Spinal cord (tissue), 10 donors: Measurements from ENCODE around the gene COP1. TPM values are rescaled to one million over a fixed set of nuclear protein-coding genes. Genes with fewer than 3 reads are reported as not detected.
A peak's percentile ranks its signal among the peaks of the same experiment; 100 is the strongest.
"Not testable (repeated sequence)": the region's sequence is repeated elsewhere in the genome, so short reads cannot be mapped to it uniquely, and the experiment has no call there.

ENCODE experiments used
- DNase-seq, 6 donors: peaks; one replicate each; pipeline versions ENCODE4 v3.0.0 to v3.0.0-alpha.2; 2013 to 2015; ENCODE audit warnings: low spot score in 6 of 6, low read depth in 4 of 6
- H3K27ac ChIP-seq: one replicate; pipeline ENCODE4 v1.5.1; 2013; ENCODE audit warnings: low read depth, low read length, control low read depth
- H3K27me3 ChIP-seq: one replicate; pipeline ENCODE4 v1.6.1; 2013; ENCODE audit warnings: low read length; ENCODE audit not compliant: control insufficient read depth, insufficient read depth
- H3K36me3 ChIP-seq: one replicate; pipeline ENCODE4 v1.6.1; 2013; ENCODE audit warnings: low read length; ENCODE audit not compliant: control insufficient read depth, insufficient read depth
- H3K4me1 ChIP-seq: one replicate; pipeline ENCODE4 v1.6.1; 2013; ENCODE audit warnings: low read length; ENCODE audit not compliant: control insufficient read depth, insufficient read depth
- H3K4me3 ChIP-seq: one replicate; pipeline ENCODE4 v1.5.1; 2013; ENCODE audit warnings: low read depth, low read length, control low read depth
- H3K9me3 ChIP-seq: one replicate; pipeline ENCODE4 v1.6.1; 2013; ENCODE audit warnings: low read length; ENCODE audit not compliant: control insufficient read depth, insufficient read depth
- WGBS: methylation state at CpG from one replicate; pipeline ENCODE4 v1.1.5; 2013; ENCODE audit warnings: missing lambda C conversion rate; ENCODE audit not compliant: insufficient coverage; 5-methylcytosine and 5-hydroxymethylcytosine counted together
- polyA plus RNA-seq, 2 donors: library from polyadenylated mRNA; unstranded; fragments of 120-200 nt; gene quantifications; one replicate each; pipeline ENCODE4 v1.2.1, GENCODE V29; 2013; ENCODE audit not compliant: insufficient read length in 2 of 2
- total RNA-seq, 2 donors: library from RNA; depleted of rRNA in 1 of 2; stranded (reverse); fragments of 120-200 nt in 1 of 2; fragments of >200 nt in 1 of 2; gene quantifications; one replicate each; pipeline versions ENCODE4 v1.2.3 to v1.2.4, GENCODE V29; 2013 to 2014
- donor health status: healthy.

Gene COP1
- total and polyA plus RNA-seq, 4 donors = 51.6 to 70.6 (median 59.9) TPM

- H3K9me3 ChIP-seq = peaks cover 1% of the 10 kb centered on the region
- no CpG with 5 or more reads among the region's 1 CpG for WGBS
- no peaks in the 10 kb centered on the region for H3K4me1 ChIP-seq
- H3K36me3 ChIP-seq = peaks cover 2% of the 10 kb centered on the region
- DNase-seq = no peak
- H3K27ac ChIP-seq = no peak overlapping the region
- no peaks in the 10 kb centered on the region for H3K27me3 ChIP-seq
- H3K4me3 ChIP-seq = no peak overlapping the region
Observed at GRCh38 chr1:176033474-176033873, 173.6 kb downstream of the COP1 start.

- Histone ChIP-seq H3K9me3 (no peaks in the 10 kb centered on the region), H3K4me1 (no peaks in the 10 kb centered on the region), H3K27ac (no peak overlapping the region), H3K4me3 (no peak overlapping the region), H3K36me3 (no peaks in the 10 kb centered on the region), H3K27me3 (no peaks in the 10 kb centered on the region)
- no peak for DNase-seq
- WGBS = 100% methylated on average over 1 of the region's 2 CpGs
Observed at GRCh38 chr1:176032040-176032645, 174.9 kb downstream of the COP1 start.

GRCh38 chr1:176029609-176030008 is 177.5 kb downstream of the COP1 start:
- H3K4me3 ChIP-seq = no peak overlapping the region
- no peaks in the 10 kb centered on the region for H3K27me3 ChIP-seq
- no peaks in the 10 kb centered on the region for H3K9me3 ChIP-seq
- no peak overlapping the region for H3K27ac ChIP-seq
- H3K36me3 ChIP-seq = no peaks in the 10 kb centered on the region
- no peak for DNase-seq
- WGBS = no CpG with 5 or more reads among the region's 2 CpGs
- no peaks in the 10 kb centered on the region for H3K4me1 ChIP-seq

GRCh38 chr1:176029155-176029554 is 177.9 kb downstream of the COP1 start:
- Histone ChIP-seq H3K27me3 (no peaks in the 10 kb centered on the region), H3K36me3 (no peaks in the 10 kb centered on the region), H3K9me3 (no peaks in the 10 kb centered on the region), H3K27ac (no peak overlapping the region), H3K4me3 (no peak overlapping the region), H3K4me1 (no peaks in the 10 kb centered on the region)
- no peak for DNase-seq

DNA sequence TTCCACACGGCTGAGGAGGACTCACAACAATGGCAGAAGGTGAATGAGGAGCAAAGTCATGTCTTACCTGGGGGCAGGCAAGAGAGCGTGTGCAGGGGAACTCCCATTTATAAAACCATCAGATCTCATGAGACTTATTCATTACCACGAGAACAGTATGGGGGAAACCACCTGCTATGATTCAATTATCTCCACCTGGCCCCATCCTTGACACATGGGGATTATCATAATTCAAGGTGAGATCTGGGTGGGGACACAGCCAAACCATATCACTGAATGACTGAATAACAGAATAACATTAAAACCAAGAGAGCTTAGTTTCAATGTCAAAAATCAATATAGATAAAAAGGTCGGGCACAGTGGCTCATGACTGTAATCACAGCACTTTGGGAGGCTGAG is 179.2 kb downstream of the COP1 start:
- not testable (repeated sequence) for H3K9me3 ChIP-seq, H3K27me3 ChIP-seq, DNase-seq, H3K4me3 ChIP-seq, H3K27ac ChIP-seq, H3K36me3 ChIP-seq, H3K4me1 ChIP-seq
- 60% methylated on average over 2 of the region's 4 CpGs for WGBS

GRCh38 chr1:176022574-176022973 is 184.5 kb downstream of the COP1 start:
- peak in 1 of 6 donors; percentile 12 for DNase-seq
- no peaks in the 10 kb centered on the region for H3K36me3 ChIP-seq
- H3K27me3 ChIP-seq = no peaks in the 10 kb centered on the region
- H3K9me3 ChIP-seq = no peaks in the 10 kb centered on the region
- no peak overlapping the region for H3K4me3 ChIP-seq
- 43% methylated on average over 1 of the region's 3 CpGs for WGBS
- H3K27ac ChIP-seq = no peak overlapping the region
- no peaks in the 10 kb centered on the region for H3K4me1 ChIP-seq

DNA sequence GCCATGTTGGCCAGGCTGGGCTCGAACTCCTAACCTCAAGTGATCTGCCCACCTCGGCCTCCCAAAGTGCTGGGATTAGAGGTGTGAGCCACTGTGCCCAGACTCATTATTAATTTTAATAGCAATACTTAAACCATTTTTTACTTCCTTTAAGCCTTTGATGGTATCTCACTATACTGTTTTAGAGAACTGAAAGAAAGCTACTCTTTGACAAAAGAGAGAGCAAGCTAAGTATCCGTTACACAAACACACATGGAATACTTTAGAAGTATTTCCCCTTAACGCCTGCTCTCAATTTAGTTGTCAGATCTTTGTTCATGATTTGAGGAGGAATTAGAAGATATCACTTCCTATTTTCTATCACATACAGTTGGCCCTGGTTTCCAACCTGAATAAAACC is 189.4 kb downstream of the COP1 start:
- no peaks in the 10 kb centered on the region for H3K36me3 ChIP-seq
- no peak for DNase-seq
- no peaks in the 10 kb centered on the region for H3K27me3 ChIP-seq
- no peak overlapping the region for H3K4me3 ChIP-seq
- H3K27ac ChIP-seq = no peak overlapping the region
- no CpG with 5 or more reads among the region's 4 CpGs for WGBS
- no peaks in the 10 kb centered on the region for H3K4me1 ChIP-seq
- no peaks in the 10 kb centered on the region for H3K9me3 ChIP-seq

GRCh38 chr1:176009951-176010350 is 197.1 kb downstream of the COP1 start:
- H3K27ac ChIP-seq = no peak overlapping the region
- H3K27me3 ChIP-seq = no peaks in the 10 kb centered on the region
- DNase-seq = no peak
- H3K4me3 ChIP-seq = no peak overlapping the region
- no peaks in the 10 kb centered on the region for H3K36me3 ChIP-seq
- 91% methylated on average over 2 of the region's 2 CpGs for WGBS
- H3K4me1 ChIP-seq = no peaks in the 10 kb centered on the region
- no peaks in the 10 kb centered on the region for H3K9me3 ChIP-seq

DNA sequence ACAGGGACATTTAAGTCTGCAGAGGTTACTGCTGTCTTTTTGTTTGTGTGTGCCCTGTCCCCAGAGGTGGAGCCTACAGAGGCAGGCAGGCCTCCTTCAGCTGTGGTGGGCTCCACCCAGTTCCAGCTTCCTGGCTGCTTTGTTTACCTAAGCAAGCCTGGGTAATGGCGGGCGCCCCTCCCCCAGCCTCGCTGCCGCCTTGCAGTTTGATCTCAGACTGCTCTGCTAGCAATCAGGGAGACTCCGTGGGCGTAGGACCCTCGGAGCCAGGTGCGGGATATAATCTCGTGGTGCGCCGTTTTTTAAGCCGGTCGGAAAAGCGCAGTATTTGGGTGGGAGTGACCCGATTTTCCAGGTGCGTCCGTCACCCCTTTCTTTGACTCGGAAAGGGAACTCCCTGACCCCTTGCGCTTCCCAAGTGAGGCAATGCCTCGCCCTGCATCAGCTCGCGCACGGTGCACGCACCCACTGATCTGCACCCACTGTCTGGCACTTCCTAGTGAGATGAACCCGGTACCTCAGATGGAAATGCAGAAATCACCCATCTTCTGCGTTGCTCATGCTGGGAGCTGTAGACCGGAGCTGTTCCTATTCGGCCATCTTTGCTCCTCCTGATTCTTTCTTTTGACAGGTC is 199.2 kb downstream of the COP1 start:
- 100% methylated on average over 14 of the region's 28 CpGs for WGBS
- H3K9me3 ChIP-seq, H3K27ac ChIP-seq, H3K4me1 ChIP-seq, DNase-seq, H3K4me3 ChIP-seq, H3K27me3 ChIP-seq, H3K36me3 ChIP-seq: not testable (repeated sequence)

DNA sequence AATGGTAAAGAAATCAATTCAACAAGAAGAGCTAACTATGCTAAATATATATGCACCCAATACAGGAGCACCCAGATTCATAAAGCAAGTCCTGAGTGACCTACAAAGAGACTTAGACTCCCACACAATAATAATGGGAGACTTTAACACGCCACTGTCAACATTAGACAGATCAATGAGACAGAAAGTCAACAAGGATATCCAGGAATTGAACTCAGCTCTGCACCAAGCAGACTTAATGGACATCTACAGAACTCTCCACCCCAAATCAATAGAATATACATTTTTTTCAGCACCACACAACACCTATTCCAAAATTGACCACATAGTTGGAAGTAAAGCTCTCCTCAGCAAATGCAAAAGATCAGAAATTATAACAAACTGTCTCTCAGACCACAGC is 212.4 kb downstream of the COP1 start:
- not testable (repeated sequence) for DNase-seq, H3K27me3 ChIP-seq, H3K36me3 ChIP-seq, H3K4me3 ChIP-seq, H3K27ac ChIP-seq, H3K4me1 ChIP-seq, H3K9me3 ChIP-seq
- WGBS = no CpG with 5 or more reads among the region's 1 CpG
